ENCODE measurements around the gene KRT3. TPM values are rescaled to one million over a fixed set of nuclear protein-coding genes. Genes with fewer than 3 reads are reported as not detected.

Gene KRT3
- total RNA-seq, 1 donor from 2014 or later = 0.09 TPM

- H3K4me3 Mint-ChIP-seq (ENCODE audit: unreplicated experiment) = no peak overlapping the region
- Histone ChIP-seq H4K20me1 (ENCODE audit: insufficient read depth, low read length) (no peaks in the 10 kb centered on the region), H3K9me3 (ENCODE audit: insufficient read depth, low read depth, low read length) (no peaks in the 10 kb centered on the region), H2AFZ (ENCODE audit: low read depth, low read length) (no peak overlapping the region), H3K27me3 (ENCODE audit: insufficient read depth, low read length) (peaks cover 27% of the 10 kb centered on the region), H3K79me2 (ENCODE audit: insufficient read depth, low read length) (no peaks in the 10 kb centered on the region), H3K4me1 (ENCODE audit: insufficient read depth, low read length) (no peaks in the 10 kb centered on the region), H3K9ac (ENCODE audit: low read length) (no peak overlapping the region), H3K27ac (ENCODE audit: low read depth, low read length) (no peak overlapping the region), H3K4me3 (ENCODE audit: insufficient read depth, low read depth, low read length) (no peak overlapping the region), H3K4me2 (ENCODE audit: low read length) (no peak overlapping the region), H3K36me3 (ENCODE audit: insufficient read depth, low read length) (no peaks in the 10 kb centered on the region)
- no peaks in the 10 kb centered on the region for H3K36me3 Mint-ChIP-seq (ENCODE audit: low read depth, unreplicated experiment)
- peaks cover 10% of the 10 kb centered on the region for H3K9me3 Mint-ChIP-seq (ENCODE audit: unreplicated experiment)
- peaks cover 67% of the 10 kb centered on the region for H3K27me3 Mint-ChIP-seq (ENCODE audit: low read depth, unreplicated experiment)
- FAIRE-seq (no peak), DNase-seq (ENCODE audit: low read depth) (no peak)
- TF ChIP-seq EZH2 (IDR thresholded peaks at IDR 0.05; ENCODE audit: insufficient read depth, low read length) (no peak), CTCF (IDR thresholded peaks at IDR 0.05; ENCODE audit: insufficient read depth, low read depth, low read length) (no peak)
- no peaks in the 10 kb centered on the region for H3K4me1 Mint-ChIP-seq (ENCODE audit: low read depth, unreplicated experiment)
- no peak overlapping the region for H3K27ac Mint-ChIP-seq (ENCODE audit: unreplicated experiment)
Measured at GRCh38 chr12:52774629-52775250, 21.2 kb downstream of the KRT3 start.

GRCh38 chr12:52772772-52773171 lies 23.1 kb downstream of the KRT3 start:
- Histone ChIP-seq H3K4me1 (ENCODE audit: insufficient read depth, low read length) (no peaks in the 10 kb centered on the region), H3K9ac (ENCODE audit: low read length) (no peak overlapping the region), H4K20me1 (ENCODE audit: insufficient read depth, low read length) (no peaks in the 10 kb centered on the region), H3K4me3 (ENCODE audit: insufficient read depth, low read depth, low read length) (no peak overlapping the region), H3K27me3 (ENCODE audit: insufficient read depth, low read length) (peaks cover 25% of the 10 kb centered on the region), H3K9me3 (ENCODE audit: insufficient read depth, low read depth, low read length) (no peaks in the 10 kb centered on the region), H3K79me2 (ENCODE audit: insufficient read depth, low read length) (no peaks in the 10 kb centered on the region), H2AFZ (ENCODE audit: low read depth, low read length) (no peak overlapping the region), H3K36me3 (ENCODE audit: insufficient read depth, low read length) (no peaks in the 10 kb centered on the region), H3K27ac (ENCODE audit: low read depth, low read length) (no peak overlapping the region), H3K4me2 (ENCODE audit: low read length) (no peak overlapping the region)
- Mint-ChIP-seq H3K4me1 (ENCODE audit: low read depth, unreplicated experiment) (no peaks in the 10 kb centered on the region), H3K27me3 (ENCODE audit: low read depth, unreplicated experiment) (peaks cover 53% of the 10 kb centered on the region), H3K36me3 (ENCODE audit: low read depth, unreplicated experiment) (no peaks in the 10 kb centered on the region), H3K4me3 (ENCODE audit: unreplicated experiment) (no peak overlapping the region), H3K27ac (ENCODE audit: unreplicated experiment) (no peak overlapping the region), H3K9me3 (ENCODE audit: unreplicated experiment) (peaks cover 13% of the 10 kb centered on the region)
- DNase-seq (ENCODE audit: low read depth) (no peak), FAIRE-seq (no peak)
- TF ChIP-seq EZH2 (IDR thresholded peaks at IDR 0.05; ENCODE audit: insufficient read depth, low read length) (no peak), CTCF (IDR thresholded peaks at IDR 0.05; ENCODE audit: insufficient read depth, low read depth, low read length) (no peak)

GRCh38 chr12:52772188-52772587 lies 23.7 kb downstream of the KRT3 start:
- no peaks in the 10 kb centered on the region for H3K4me1 Mint-ChIP-seq (ENCODE audit: low read depth, unreplicated experiment)
- no peak for DNase-seq (ENCODE audit: low read depth)
- FAIRE-seq = no peak
- H3K4me3 Mint-ChIP-seq (ENCODE audit: unreplicated experiment) = no peak overlapping the region
- H3K27ac Mint-ChIP-seq (ENCODE audit: unreplicated experiment) = no peak overlapping the region
- H3K9me3 ChIP-seq (ENCODE audit: insufficient read depth, low read depth, low read length) = no peaks in the 10 kb centered on the region
- no peaks in the 10 kb centered on the region for H3K79me2 ChIP-seq (ENCODE audit: insufficient read depth, low read length)
- no peak overlapping the region for H3K9ac ChIP-seq (ENCODE audit: low read length)
- H4K20me1 ChIP-seq (ENCODE audit: insufficient read depth, low read length) = no peaks in the 10 kb centered on the region
- H3K27me3 ChIP-seq (ENCODE audit: insufficient read depth, low read length) = peaks cover 25% of the 10 kb centered on the region
- peaks cover 13% of the 10 kb centered on the region for H3K9me3 Mint-ChIP-seq (ENCODE audit: unreplicated experiment)
- no peak for TF ChIP-seq CTCF (IDR thresholded peaks at IDR 0.05; ENCODE audit: insufficient read depth, low read depth, low read length)
- TF ChIP-seq EZH2 (IDR thresholded peaks at IDR 0.05; ENCODE audit: insufficient read depth, low read length) = no peak
- no peak overlapping the region for H2AFZ ChIP-seq (ENCODE audit: low read depth, low read length)
- no peak overlapping the region for H3K27ac ChIP-seq (ENCODE audit: low read depth, low read length)
- H3K36me3 ChIP-seq (ENCODE audit: insufficient read depth, low read length) = no peaks in the 10 kb centered on the region
- no peak overlapping the region for H3K4me2 ChIP-seq (ENCODE audit: low read length)
- no peaks in the 10 kb centered on the region for H3K36me3 Mint-ChIP-seq (ENCODE audit: low read depth, unreplicated experiment)
- H3K4me3 ChIP-seq (ENCODE audit: insufficient read depth, low read depth, low read length) = no peak overlapping the region
- peaks cover 53% of the 10 kb centered on the region for H3K27me3 Mint-ChIP-seq (ENCODE audit: low read depth, unreplicated experiment)
- H3K4me1 ChIP-seq (ENCODE audit: insufficient read depth, low read length) = no peaks in the 10 kb centered on the region

All from astrocyte (in vitro differentiated cells and primary cell).